Measurements from ENCODE around the gene CCDC184. TPM values are rescaled to one million over a fixed set of nuclear protein-coding genes. Genes with fewer than 3 reads are reported as not detected.
A peak's percentile ranks its signal among the peaks of the same experiment; 100 is the strongest.

The CCDC184 gene
- total and polyA plus RNA-seq, 2 donors (not counting 1 experiment from before 2014, with no cell fraction given), result 0.17 to 0.28 TPM

GRCh38 chr12:48164451-48164850 lies 19.0 kb upstream of the CCDC184 start:
- no peak for DNase-seq (ENCODE audit: low read depth in 2 of 2)
- Histone ChIP-seq H3K79me2 (ENCODE audit: control insufficient read depth, insufficient read depth, low read length) (no peaks in the 10 kb centered on the region), H3K4me2 (ENCODE audit: extremely low read depth, insufficient read depth, low read length) (no peak overlapping the region), H3K27ac (ENCODE audit: insufficient read depth, low read length) (no peak overlapping the region), H3K36me3 (ENCODE audit: control insufficient read depth, insufficient read depth, low read length) (no peaks in the 10 kb centered on the region), H3K4me1 (ENCODE audit: control insufficient read depth, extremely low read depth, insufficient read depth, low read length) (no peaks in the 10 kb centered on the region), H3K4me3 (replicated peaks in 1 of 4; ENCODE audit: control extremely low read depth in 1 of 4, insufficient read depth in 1 of 4, low read depth in 3 of 4, low read length in 4 of 4) (no peak overlapping the region), H3K9ac (ENCODE audit: insufficient read depth, low read length) (no peak overlapping the region), H2AFZ (ENCODE audit: low read length) (no peak overlapping the region), H3K9me3 (ENCODE audit: control insufficient read depth, insufficient read depth, low read depth, low read length) (no peaks in the 10 kb centered on the region), H4K20me1 (ENCODE audit: control insufficient read depth, extremely low read depth, insufficient read depth, low read length) (no peaks in the 10 kb centered on the region), H3K27me3 (ENCODE audit: control insufficient read depth, insufficient read depth, low read length) (no peaks in the 10 kb centered on the region)
- TF ChIP-seq, protein P1, sequence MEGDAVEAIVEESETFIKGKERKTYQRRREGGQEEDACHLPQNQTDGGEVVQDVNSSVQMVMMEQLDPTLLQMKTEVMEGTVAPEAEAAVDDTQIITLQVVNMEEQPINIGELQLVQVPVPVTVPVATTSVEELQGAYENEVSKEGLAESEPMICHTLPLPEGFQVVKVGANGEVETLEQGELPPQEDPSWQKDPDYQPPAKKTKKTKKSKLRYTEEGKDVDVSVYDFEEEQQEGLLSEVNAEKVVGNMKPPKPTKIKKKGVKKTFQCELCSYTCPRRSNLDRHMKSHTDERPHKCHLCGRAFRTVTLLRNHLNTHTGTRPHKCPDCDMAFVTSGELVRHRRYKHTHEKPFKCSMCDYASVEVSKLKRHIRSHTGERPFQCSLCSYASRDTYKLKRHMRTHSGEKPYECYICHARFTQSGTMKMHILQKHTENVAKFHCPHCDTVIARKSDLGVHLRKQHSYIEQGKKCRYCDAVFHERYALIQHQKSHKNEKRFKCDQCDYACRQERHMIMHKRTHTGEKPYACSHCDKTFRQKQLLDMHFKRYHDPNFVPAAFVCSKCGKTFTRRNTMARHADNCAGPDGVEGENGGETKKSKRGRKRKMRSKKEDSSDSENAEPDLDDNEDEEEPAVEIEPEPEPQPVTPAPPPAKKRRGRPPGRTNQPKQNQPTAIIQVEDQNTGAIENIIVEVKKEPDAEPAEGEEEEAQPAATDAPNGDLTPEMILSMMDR (conservative IDR thresholded peaks at IDR 0.05 in 1 of 2, IDR thresholded peaks at IDR 0.05 in 1 of 2; ENCODE audit: low read depth in 1 of 2, low read length in 2 of 2), result no peak
- no peak for TF ChIP-seq EZH2 (IDR thresholded peaks at IDR 0.05; ENCODE audit: low read length, missing control alignments)

DNA sequence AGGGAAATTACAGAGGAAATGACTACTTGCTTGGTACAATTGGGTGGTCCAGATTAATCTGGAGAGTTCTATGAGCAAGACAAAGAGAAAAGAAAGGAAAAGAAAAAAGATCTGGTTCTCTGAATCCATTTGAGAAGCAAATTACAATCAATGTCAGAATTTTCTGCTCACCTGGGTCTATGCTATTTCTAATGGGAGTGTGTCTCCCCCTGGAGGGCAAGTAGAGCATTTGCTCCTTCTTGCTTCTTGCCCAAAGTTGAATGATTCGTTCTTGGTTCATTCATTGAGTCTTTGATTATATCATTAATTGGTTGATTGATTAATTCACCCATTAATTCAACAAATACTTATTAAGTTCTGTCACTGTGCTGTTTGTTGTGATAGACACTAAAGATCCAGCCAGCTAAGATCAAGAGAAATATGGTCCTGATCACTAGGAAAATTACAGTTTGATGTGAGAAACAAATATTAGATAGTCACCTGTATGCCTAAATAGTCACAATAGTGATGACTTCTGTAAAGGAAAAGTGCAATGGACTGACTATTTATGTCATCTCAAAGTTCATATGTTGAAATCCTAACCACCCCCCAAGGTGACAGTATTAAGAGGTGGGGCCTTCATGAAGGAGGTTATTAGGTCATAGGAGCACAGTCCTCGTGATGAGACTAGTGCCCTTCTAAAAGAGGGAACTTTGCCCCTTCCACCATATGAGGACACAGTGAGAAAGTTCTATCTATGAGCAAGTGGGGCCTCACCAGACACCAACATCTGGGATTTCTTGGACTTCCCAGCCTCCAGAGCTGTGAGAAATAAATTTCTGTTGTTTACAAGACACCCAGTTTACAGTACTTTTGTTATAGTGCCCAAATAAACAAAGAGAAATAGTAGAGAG lies 18.1 kb upstream of the CCDC184 start:
- Histone ChIP-seq H3K79me2 (ENCODE audit: control insufficient read depth, insufficient read depth, low read length) (no peaks in the 10 kb centered on the region), H3K27me3 (ENCODE audit: control insufficient read depth, insufficient read depth, low read length) (no peaks in the 10 kb centered on the region)
- TF ChIP-seq EZH2 (IDR thresholded peaks at IDR 0.05; ENCODE audit: low read length, missing control alignments), result no peak
- TF ChIP-seq, protein P1 (conservative IDR thresholded peaks at IDR 0.05 in 1 of 2, IDR thresholded peaks at IDR 0.05 in 1 of 2; ENCODE audit: low read depth in 1 of 2, low read length in 2 of 2), result peak; percentile 94 to 98

DNA sequence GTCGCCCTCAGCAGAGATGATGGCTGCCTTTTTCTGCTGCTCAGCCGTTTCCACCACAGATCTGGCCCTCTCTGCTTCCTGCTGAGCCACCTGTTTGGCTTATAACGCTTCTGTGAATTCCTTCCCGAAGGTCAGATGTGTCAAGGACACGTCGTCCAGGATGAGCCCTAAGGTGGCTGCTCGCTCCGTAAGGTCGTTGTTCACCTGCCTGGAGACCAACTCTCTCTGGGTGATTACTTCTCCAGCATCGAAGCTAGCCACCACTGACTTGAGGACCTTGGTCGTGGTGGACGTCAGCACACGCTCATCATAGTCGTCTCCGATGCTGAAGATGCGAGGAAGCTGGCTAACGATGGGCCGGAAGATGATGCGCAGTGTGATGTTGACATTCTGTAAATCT lies 14.4 kb upstream of the CCDC184 start:
- no peak overlapping the region for H2AFZ ChIP-seq (ENCODE audit: low read length)
- H3K4me1 ChIP-seq (ENCODE audit: control insufficient read depth, extremely low read depth, insufficient read depth, low read length), result no peaks in the 10 kb centered on the region
- H3K4me3 ChIP-seq (replicated peaks in 1 of 4; ENCODE audit: control extremely low read depth in 1 of 4, insufficient read depth in 1 of 4, low read depth in 3 of 4, low read length in 4 of 4), result no peak overlapping the region
- DNase-seq (ENCODE audit: low read depth in 2 of 2), result no peak
- TF ChIP-seq EZH2 (IDR thresholded peaks at IDR 0.05; ENCODE audit: low read length, missing control alignments), result no peak
- TF ChIP-seq, protein P1 (conservative IDR thresholded peaks at IDR 0.05 in 1 of 2, IDR thresholded peaks at IDR 0.05 in 1 of 2; ENCODE audit: low read depth in 1 of 2, low read length in 2 of 2), result no peak
- no peak overlapping the region for H3K27ac ChIP-seq (ENCODE audit: insufficient read depth, low read length)
- H3K4me2 ChIP-seq (ENCODE audit: extremely low read depth, insufficient read depth, low read length), result no peak overlapping the region
- H3K9me3 ChIP-seq (ENCODE audit: control insufficient read depth, insufficient read depth, low read depth, low read length), result no peaks in the 10 kb centered on the region
- no peak overlapping the region for H3K9ac ChIP-seq (ENCODE audit: insufficient read depth, low read length)
- no peaks in the 10 kb centered on the region for H4K20me1 ChIP-seq (ENCODE audit: control insufficient read depth, extremely low read depth, insufficient read depth, low read length)
- no peaks in the 10 kb centered on the region for H3K79me2 ChIP-seq (ENCODE audit: control insufficient read depth, insufficient read depth, low read length)
- H3K27me3 ChIP-seq (ENCODE audit: control insufficient read depth, insufficient read depth, low read length), result no peaks in the 10 kb centered on the region
- H3K36me3 ChIP-seq (ENCODE audit: control insufficient read depth, insufficient read depth, low read length), result no peaks in the 10 kb centered on the region

More for the DNA sequence above, 18.1 kb upstream of the CCDC184 start:
- no peak overlapping the region for H2AFZ ChIP-seq (ENCODE audit: low read length)
- H3K27ac ChIP-seq (ENCODE audit: insufficient read depth, low read length), result no peak overlapping the region
- no peaks in the 10 kb centered on the region for H3K36me3 ChIP-seq (ENCODE audit: control insufficient read depth, insufficient read depth, low read length)
- no peak overlapping the region for H3K9ac ChIP-seq (ENCODE audit: insufficient read depth, low read length)
- no peaks in the 10 kb centered on the region for H3K4me1 ChIP-seq (ENCODE audit: control insufficient read depth, extremely low read depth, insufficient read depth, low read length)
- no peak overlapping the region for H3K4me3 ChIP-seq (replicated peaks in 1 of 4; ENCODE audit: control extremely low read depth in 1 of 4, insufficient read depth in 1 of 4, low read depth in 3 of 4, low read length in 4 of 4)
- peak; percentile 49 to 76 for DNase-seq (ENCODE audit: low read depth in 2 of 2)
- no peaks in the 10 kb centered on the region for H4K20me1 ChIP-seq (ENCODE audit: control insufficient read depth, extremely low read depth, insufficient read depth, low read length)
- H3K9me3 ChIP-seq (ENCODE audit: control insufficient read depth, insufficient read depth, low read depth, low read length), result no peaks in the 10 kb centered on the region
- no peak overlapping the region for H3K4me2 ChIP-seq (ENCODE audit: extremely low read depth, insufficient read depth, low read length)
